LNCaP clone FGC (cell line): ENCODE measurements around the gene CTAG1B.
"Not testable (repeated sequence)": the region's sequence is repeated elsewhere in the genome, so short reads cannot be mapped to it uniquely, and the experiment has no call there.

Experiments
- DNase-seq: peaks from one replicate; pipeline ENCODE4 v3.0.0-alpha.2; 2011; ENCODE audit warnings: low read depth
- H3K4me3 ChIP-seq: 2 replicates; pipeline ENCODE4 v1.5.1; 2011; ENCODE audit warnings: mild to moderate bottlenecking, low read depth, low read length, control low read depth
- CTCF ChIP-seq: IDR thresholded peaks from 2 replicates; pipeline ENCODE4 v1.5.1; 2012; ENCODE audit warnings: mild to moderate bottlenecking; ENCODE audit not compliant: control insufficient read depth, insufficient read depth; ENCODE audit errors: extremely low read depth

CTAG1B gene

GRCh38 chrX:154650221-154650510 lies 31.1 kb upstream of the CTAG1B start:
- TF ChIP-seq CTCF, result no peak
- H3K4me3 ChIP-seq, result no peak overlapping the region
- DNase-seq, result no peak

GRCh38 chrX:154649503-154650220 lies 30.6 kb upstream of the CTAG1B start:
- no peak for DNase-seq
- no peak for TF ChIP-seq CTCF

DNA sequence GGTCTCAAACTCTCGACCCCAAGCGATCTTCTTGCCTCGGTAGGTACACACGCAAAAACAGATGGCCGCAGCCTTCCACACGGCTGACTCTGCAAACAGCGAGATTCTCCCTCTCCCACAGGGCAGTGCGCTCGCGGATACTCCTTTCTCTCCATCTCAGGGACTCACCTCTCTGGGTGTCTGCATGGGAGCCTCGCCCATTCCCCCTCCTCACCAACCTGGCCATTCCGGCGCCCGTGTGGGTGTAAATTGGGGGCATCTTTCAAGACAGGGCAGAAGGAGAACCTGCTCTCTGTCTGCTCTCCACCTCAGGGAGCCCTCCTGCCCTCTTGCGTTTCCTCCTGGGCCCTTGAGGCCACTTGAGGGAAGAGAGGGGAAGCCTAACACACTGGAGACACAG lies 29.8 kb upstream of the CTAG1B start:
- TF ChIP-seq CTCF, result no peak

More at GRCh38 chrX:154649503-154650220, 30.6 kb upstream of the CTAG1B start:
- H3K4me3 ChIP-seq, result no peak overlapping the region

DNA sequence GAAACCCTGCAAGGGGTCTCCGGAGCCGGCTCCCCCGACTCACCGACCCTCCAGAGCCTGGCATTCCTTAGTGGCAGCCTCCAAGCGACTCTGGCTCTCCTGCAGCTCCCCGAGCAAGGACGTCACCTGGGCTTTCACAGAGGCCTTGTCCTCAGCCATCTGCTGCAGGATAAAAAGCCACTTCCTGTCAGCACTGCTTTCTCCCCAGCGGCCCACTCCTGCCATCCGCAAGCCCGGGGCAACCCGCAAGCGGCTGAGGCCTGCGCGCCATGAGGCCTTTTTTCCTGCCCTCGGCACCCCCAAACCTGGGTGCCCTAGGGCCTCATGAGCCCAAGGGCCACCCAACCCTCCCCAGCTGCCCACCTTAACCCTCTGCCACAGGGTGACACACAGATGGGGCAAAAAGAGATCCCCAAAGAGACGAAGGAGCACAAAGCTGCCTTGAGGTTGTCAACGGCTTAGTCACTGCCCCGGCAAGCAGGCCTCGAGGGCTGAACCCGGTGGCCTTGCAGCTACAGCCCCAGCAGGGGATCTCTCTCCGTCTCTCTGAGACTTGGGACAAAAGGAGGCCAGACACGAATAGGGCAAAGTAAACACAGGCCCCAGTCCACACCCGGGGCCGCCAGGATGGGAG lies 26.8 kb upstream of the CTAG1B start:
- DNase-seq, H3K4me3 ChIP-seq: not testable (repeated sequence)

More for the DNA sequence above, 29.8 kb upstream of the CTAG1B start:
- DNase-seq, result no peak
- no peak overlapping the region for H3K4me3 ChIP-seq

GRCh38 chrX:154643708-154644107 lies 24.6 kb upstream of the CTAG1B start:
- not testable (repeated sequence) for H3K4me3 ChIP-seq, DNase-seq

DNA sequence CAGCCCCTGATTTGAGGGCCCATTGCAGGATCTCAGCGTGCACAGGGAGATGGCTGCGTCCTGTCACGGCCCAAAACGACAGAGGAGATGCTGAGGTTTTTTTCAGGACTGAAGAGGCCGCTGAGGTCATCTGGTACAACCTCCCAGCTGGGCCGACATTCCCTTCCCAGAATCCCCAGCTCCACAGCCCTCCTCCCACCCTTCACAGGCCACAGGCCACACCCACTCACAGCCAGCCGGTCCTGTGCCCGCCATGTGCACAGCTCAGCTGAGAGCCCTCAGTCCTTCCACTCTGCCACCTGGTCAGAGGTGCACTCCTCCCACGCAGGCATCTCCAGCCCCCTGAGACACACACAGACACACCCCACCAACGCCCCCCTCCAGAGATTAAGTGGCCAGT lies 22.7 kb upstream of the CTAG1B start:
- not testable (repeated sequence) for H3K4me3 ChIP-seq, DNase-seq

- H3K4me3 ChIP-seq, DNase-seq: not testable (repeated sequence)
Measured at GRCh38 chrX:154633661-154634060, 14.6 kb upstream of the CTAG1B start.

- not testable (repeated sequence) for DNase-seq, H3K4me3 ChIP-seq
Measured at GRCh38 chrX:154630949-154631348, 11.9 kb upstream of the CTAG1B start.

DNA sequence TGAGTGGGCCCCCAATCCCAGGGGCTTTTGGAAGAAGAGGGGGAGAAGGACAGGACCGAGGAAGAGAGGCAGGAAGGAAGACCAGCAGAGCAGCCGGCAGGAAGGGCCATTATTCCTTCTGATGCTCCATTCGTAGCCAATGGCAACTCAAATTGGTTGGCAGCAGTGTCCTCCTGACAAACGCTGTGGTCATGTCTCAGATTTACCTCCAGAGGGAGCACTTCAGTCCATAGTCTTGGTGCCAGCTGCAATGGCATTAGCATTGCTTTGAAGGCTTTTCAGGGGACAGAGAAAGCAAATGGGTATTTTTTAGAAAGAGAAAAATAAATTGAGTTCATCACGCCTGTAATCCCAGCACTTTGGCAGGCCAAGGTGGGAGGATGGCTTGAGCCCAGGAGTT lies 9.9 kb upstream of the CTAG1B start:
- H3K4me3 ChIP-seq, DNase-seq: not testable (repeated sequence)

GRCh38 chrX:154620767-154621414 lies 1.8 kb upstream of the CTAG1B start:
- H3K4me3 ChIP-seq, result not testable (repeated sequence)

GRCh38 chrX:154613586-154613985 lies 5.5 kb downstream of the CTAG1B start:
- DNase-seq, H3K4me3 ChIP-seq: not testable (repeated sequence)

More at GRCh38 chrX:154620767-154621414, 1.8 kb upstream of the CTAG1B start:
- DNase-seq, result not testable (repeated sequence)

- not testable (repeated sequence) for DNase-seq, H3K4me3 ChIP-seq
Measured at GRCh38 chrX:154611146-154611545, 7.9 kb downstream of the CTAG1B start.

DNA sequence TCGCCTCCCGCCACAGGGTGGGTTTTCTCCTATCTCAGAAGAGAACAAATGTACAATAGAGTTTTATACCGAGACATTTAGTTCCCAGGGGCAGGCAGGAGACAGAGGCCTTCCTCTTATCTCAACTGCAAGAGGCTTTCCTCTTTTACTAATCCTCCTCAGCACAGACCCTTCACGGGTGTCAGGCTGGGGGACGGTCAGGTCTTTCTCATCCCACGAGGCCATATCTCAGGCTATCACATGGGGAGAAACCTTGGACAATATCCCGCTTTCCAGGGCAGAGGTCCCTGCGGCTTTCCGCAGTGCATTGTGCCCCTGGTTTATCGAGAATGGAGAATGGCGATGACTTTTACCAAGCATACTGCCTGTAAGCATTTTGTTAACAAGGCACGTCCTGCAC lies 10.3 kb downstream of the CTAG1B start:
- H3K4me3 ChIP-seq, DNase-seq: not testable (repeated sequence)

DNA sequence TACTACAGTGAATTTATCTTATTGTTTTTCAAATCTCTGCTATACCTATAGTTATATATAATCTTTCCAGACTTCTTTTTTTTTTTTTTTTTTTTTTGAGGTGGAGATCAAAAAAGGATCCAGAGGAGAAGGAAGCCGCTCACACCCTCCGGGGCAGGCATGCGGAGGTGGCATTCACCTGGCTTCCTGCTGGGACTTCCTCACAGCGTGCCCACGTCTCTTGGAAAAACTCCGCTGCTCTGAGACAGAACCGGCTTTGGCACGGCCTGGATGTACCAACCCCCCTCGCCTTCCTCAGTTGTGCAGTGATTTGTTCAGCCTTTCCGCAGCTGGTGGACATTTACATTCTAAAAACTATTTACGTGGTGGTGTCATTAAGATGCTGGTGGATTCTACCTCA lies 11.1 kb downstream of the CTAG1B start:
- not testable (repeated sequence) for H3K4me3 ChIP-seq, DNase-seq
